ENCODE results near the gene KRT83. TPM values are rescaled to one million over a fixed set of nuclear protein-coding genes. Genes with fewer than 3 reads are reported as not detected.
"Not testable (repeated sequence)": the region's sequence is repeated elsewhere in the genome, so short reads cannot be mapped to it uniquely, and the experiment has no call there.

The KRT83 gene
- total RNA-seq, 1 experiment from 2014 or later: 1.7 TPM

DNA sequence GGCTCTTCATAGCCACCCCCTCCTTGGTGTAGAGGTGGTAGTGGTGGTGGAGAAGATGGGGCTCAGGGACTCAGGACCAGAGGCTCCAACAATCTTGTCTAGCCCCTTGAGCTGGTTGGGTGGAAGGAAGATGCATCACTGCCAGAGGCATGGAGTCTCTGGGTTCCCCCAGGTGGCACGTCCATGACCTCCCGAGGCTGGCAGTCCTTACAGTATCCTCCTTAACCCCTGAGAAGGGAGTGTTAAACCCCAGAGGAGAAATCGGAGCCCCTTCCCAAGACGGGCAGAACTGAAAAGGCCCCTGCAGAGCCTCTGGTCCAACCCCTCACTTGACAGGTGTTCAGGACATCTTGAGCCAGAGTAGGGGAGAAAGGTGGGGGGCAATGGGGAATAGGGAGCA, 9.1 kb downstream of the KRT83 start:
- DNase-seq (ENCODE audit: extremely low read depth, low read depth): no peak

DNA sequence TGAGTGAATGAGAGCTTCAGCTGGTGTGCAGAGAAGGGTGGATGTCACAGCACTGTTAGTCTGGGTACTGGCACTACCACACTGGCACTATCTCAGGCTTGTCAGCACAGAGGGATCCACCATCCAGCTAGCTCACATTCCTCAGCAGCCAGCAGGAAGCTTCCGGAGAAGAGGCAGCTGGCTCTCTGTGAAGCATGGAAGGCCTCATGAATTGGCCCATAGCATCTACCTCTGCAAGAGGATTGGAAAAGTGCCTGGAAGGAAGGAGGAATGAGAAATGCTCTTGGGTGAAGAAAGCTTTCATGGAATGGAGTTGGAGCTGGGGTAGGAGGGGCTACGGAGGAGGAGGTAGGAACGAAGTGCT, 9.9 kb downstream of the KRT83 start:
- DNase-seq (ENCODE audit: extremely low read depth, low read depth): no peak

DNA sequence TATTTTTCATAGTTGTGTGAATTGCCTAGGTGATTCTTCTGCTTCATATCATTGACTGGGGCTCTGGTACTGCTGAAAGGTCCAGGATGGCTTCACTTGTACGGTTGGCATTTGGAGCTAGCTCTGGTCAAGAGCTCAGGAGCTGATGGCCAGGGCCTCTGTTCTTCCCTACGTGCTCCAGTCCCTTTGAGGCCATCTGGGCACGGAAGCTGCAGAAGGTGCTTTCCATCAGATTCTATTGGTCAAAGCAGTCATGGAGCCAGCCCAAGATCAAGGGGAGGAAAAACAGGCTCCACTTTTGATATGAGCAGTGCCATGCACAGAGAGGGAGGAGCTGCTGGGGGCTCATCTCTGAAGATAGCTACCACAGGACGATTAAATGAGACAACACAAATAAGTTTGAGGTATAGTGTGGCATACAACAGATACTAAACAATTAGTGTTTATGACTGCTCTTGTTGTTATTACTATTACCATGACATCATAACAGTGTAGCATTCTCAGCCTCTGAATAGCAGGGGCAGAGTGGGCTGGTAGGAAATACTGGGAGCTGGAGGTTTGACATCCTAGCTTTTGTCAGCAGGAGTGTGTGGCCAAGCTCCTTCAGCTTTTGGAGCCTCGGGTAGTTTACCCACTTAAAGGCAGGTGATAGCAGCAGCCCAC, 10.4 kb downstream of the KRT83 start:
- no peak for DNase-seq (ENCODE audit: extremely low read depth, low read depth)

DNA sequence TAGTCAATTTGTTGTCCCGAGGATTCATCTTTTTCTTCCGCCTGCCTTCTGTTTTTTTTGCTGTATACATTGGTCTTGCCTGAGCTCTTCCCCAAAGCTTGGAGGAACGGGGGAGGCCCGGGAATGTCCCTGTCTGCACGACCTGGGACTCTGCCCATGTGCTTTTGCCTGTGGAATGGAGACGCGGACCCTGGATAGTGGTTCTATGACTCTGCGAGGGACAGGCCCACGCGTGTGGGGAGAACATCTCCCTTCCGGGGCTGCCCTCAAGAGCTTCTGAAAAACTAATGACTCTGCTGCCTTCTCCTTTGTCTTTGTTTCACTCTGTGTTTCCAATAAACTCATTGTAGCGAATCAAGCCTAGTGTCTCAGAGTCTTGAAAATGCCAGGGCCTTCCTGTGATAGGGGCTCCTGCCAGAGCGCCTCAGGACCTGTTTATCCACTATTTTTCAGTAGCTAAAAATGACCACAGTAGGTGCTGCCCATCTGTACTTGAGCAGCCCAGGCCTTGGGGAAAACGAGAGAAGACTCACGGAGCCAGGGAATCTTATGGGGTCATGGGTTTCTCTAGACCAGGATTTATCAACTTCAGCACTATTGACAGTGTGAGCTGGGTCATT, 12.3 kb downstream of the KRT83 start:
- DNase-seq (ENCODE audit: extremely low read depth, low read depth): no peak

DNA sequence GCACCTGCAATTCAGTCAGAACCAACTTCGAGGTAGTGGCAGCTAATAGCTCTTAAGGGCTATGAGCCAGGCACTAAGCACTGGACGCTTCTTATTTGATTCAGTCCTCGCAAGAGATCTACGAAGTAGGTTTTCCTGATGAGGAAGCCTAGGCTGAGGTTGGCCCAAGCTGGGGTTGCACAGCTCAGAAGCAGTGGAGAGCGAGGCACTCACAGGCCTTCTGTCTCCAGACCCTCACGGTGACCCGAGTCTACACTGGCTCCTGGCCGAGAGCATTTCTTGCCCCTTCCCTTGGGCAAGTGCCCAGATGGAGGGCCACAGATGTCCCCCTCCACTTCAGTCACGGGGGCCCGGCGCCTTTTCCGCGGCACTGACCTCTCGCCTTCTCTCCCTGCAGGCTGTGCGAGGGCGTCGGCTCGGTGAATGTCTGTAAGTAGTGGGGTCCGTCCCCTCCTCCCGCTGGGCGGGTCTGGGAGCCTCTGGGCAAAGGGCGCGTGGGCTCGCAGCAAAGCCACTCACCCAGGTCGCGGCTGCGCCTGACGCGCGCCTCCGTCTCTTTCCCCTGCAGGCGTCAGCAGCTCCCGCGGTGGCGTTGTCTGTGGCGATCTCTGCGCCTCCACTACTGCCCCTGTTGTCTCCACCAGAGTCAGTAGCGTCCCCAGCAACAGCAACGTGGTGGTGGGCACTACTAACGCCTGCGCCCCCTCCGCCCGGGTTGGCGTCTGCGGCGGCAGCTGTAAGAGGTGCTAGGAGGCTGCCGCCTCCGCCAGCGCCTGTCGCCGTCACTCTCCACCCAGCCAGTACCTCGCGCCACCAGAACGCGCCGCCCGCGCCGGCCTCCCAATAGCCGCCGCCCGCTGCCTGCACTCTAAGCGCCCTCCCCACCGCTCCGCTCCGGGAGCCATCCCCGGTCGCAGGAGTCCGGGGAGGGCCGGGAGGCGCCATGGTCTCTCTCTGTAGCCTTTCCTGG, 13.1 kb downstream of the KRT83 start:
- peak; percentile 60 for DNase-seq (ENCODE audit: extremely low read depth, low read depth)

DNA sequence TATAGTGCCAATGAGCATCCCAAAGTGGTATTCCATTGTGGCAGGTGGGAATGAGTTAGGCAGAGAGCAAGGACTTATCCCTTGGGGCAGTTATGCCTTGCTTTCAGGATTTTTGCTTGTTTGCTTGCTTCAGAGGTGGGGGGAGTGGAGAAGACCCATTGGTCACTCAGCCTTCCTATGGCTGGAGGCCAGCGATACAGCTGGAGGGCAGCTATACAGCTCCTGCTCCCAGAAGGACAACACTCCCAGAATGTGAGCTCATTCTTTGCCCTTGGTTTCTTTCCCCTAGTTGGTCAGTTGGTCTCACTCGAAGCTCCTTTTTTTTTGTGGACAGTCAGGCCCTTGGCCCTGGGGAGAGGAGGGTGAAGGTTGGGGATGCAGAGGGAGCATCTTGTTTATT, 14.5 kb downstream of the KRT83 start:
- DNase-seq (ENCODE audit: extremely low read depth, low read depth): no peak

DNA sequence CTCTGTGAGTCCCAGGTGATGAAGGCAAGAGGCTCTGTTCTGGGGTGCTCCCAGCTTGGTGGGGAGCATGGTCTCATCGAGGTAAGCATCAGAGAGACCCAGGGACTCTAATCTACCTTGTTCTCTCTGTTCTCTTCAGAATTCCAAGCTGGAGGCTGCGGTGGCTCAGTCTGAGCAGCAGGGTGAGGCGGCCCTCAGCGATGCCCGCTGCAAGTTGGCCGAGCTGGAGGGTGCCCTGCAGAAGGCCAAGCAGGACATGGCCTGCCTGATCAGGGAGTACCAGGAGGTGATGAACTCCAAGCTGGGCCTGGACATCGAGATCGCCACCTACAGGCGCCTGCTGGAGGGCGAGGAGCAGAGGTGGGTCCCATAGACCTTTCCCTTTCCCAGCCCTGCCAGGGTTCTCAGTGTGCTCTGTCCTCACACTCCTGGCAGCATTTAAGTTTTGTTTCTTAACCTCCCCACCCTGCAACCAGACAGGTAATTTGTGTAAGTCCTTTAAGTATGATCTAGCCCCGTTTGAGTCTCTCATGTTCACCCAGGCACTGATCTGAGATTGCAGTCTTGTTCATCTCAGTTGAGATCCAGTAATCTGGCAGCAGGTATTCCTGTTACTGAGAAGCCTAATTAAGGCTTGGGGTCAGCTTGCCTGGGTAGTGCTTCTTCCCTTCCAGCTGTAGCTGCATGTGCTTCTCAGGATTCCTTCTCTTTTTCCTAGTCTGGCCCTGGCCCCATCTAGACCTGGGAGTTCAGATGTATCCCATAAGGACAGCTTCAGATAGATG, 15.1 kb downstream of the KRT83 start:
- no peak for DNase-seq (ENCODE audit: extremely low read depth, low read depth)

DNA sequence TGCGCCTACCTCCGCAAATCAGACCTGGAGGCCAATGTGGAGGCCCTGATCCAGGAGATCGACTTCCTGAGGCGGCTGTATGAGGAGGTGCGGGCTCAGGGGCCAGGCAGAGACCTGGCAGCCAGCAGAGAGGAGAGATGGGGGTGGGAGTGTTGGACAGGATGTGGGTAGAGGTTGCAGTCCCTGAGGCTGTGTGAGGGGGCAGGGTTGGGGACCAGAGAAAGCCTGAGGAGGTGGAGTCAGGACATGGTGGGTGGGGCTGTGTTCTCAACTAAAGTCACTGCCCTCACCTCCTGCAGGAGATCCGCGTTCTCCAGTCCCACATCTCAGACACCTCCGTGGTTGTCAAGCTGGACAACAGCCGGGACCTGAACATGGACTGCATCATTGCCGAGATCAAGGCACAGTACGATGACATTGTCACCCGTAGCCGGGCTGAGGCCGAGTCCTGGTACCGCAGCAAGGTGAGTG, 16.2 kb downstream of the KRT83 start:
- not testable (repeated sequence) for DNase-seq (ENCODE audit: extremely low read depth, low read depth)

DNA sequence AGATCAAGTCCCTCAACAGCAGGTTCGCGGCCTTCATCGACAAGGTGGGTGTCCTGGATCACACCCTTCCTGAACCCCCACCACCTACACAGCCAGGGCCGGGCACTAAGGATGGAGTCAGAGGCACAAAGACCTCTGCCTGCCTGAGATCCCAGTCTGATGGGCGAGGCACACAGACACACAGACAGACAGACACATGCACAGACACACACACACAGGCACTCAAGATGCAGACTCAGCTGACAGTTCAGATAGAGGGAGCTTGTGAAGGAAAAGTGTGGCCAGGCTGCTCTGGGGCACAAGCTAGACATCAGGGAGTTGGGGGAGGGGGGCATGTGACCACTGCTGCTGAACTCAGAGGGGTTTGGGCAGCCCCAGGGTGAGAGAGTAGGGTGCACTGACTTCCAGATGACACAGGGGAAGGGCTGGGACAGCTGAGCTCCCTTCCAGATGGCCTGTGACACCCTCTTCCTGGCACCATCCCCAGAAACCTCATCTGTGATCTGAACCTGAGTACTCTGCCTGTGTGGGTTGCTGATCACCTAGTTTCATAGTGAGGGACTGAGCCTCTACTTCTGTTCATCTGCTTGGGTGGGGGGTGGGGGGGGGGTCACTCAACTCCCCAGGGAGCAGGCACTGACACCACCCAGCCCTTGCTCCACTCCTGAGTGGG, 18.8 kb downstream of the KRT83 start:
- not testable (repeated sequence) for DNase-seq (ENCODE audit: extremely low read depth, low read depth)

DNA sequence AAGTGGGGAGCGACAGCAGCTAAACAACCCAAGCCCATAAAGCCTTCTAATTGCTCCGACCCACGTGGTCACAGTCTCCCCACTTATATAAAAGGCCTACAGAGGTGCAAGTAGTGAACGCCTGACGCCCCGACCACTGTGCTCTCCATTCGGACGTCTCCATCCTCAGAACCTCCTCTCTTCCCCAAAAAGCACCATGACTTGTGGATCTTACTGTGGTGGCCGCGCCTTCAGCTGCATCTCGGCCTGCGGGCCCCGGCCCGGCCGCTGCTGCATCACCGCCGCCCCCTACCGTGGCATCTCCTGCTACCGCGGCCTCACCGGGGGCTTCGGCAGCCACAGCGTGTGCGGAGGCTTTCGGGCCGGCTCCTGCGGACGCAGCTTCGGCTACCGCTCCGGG, 19.5 kb downstream of the KRT83 start:
- DNase-seq (ENCODE audit: extremely low read depth, low read depth): not testable (repeated sequence)

DNA sequence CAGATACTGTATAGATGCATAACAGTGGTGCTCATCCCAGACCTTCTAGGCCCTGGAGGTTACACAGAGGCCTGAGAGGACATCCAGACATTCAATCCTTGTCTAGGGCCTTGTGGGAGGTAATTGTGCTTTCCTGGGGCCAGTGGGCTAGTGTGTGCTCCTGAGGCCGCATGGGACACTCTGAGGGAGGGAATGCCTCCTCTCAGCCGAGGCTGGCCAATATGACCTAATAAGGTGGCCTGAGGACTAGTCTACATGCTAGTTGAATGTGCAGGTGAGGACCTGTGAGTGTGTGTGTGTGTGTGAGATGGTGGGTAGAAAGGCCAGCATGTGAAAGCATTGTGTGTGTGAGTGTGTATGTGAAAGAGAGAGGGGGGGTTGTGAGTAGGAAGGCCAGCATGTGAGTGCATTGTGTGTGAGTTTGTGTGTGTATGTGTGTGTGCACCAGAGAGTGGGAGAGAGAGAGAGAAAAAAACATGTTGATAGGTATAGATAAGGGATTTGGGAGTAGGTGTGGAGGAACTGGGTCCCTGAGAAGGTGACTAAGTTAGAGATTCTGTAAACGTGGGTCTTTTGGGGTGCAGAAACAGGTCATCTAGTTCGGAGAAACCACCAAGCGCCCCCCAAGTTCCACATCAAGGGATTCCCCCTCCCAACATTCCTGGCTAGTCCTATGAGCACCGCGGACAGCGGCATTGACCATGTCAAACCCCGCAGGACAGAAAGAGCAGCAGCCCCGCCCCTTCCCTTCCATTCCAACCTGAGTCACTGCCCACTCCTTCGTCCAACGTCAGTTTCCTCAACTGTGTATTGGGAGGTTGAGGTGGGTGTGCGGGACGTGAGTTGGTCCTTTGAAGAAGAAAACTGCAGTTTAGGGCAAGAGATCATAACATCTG, 20.2 kb downstream of the KRT83 start:
- DNase-seq (ENCODE audit: extremely low read depth, low read depth): no peak

DNA sequence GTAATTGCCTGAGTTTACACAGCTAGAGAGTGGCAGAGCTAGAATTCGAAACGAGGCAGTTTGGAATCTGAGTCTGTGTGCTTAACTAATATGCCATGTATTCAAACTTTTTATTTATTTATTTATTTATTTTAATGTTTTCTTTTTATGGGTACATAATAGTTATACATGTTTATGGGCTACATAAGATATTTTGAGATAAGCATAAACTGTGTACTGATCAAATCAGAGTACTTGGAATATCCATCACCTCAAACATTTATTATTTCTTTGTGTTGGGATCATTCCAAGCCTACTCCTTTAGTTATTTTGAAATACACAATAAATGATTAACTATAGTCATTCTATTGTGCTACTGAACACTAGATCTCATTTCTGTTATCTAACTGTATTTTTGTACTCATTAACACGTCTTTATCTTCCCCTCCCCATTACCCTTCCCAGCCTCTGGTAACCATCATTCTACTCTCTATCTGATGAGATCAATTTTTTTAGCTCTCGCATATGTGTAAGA, 22.5 kb downstream of the KRT83 start:
- DNase-seq (ENCODE audit: extremely low read depth, low read depth): no peak

DNA sequence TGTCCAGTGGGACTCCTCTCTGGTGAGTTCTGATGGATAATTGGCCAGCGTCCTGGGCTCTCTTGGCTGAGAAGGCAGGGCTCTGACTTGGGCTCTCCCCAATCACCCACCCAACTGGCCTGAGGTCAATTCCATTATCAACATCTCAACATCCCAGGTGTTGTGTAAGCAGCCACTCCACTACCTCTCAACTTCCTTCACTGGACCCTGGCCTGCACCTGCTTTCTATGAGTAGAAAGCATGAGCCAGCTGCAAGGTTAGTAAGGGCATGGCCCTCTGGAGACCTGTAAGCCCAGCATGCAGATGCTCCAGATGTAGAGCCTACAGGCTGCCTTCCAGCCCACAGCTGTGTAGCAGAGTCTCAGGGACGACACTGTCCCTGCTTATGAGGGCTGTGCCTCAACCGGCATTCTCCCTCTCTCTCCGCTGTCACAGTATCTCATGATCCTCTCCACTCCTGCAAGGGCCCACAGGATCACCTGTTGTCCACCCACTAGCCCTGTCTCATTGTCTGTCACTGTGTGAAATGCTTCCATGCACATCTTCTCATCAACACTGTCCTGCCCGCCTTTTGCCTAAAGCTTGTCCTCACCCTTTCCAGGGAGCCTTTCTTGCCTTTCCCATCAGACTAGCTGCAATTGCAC, 24.5 kb downstream of the KRT83 start:
- DNase-seq (ENCODE audit: extremely low read depth, low read depth): no peak

DNA sequence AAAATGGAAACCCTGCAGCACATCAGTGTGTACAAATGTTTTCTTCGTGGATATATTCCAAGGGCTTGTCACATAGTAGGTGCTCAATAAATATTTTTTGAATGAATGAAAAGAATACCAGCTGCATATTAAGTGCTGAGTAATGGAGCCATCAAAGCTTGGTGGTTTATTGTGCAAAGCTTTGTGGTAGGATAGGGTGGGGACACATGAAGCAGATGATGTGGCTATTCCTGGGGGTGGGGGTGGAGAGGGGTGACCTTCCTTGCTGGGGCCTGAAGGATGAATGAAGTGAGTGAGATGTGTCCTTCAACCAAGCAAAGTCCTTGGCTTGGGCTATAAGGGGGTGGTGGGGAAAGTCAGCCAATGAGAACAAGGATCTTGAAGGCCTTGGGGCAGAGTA, 25.5 kb downstream of the KRT83 start:
- no peak for DNase-seq (ENCODE audit: extremely low read depth, low read depth)

DNA sequence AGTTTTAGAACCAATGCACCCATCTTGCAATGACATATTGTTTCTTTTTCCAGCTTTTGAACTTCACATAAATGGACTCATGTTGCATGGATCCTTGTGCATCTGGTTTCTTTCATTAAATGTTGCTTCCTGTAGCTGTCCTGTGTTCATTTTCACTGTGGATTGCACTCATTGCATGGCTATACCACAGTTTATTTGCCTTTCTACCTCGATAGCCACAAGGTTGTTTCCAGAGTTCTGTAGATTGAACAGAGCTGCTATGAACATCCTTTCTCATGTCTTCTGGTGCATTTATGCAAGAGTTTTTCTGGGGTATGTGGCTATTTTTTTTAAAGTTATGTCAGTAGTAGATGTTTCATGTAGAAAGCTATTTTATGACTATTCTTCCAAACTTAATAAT, 26.4 kb downstream of the KRT83 start:
- no peak for DNase-seq (ENCODE audit: extremely low read depth, low read depth)

DNA sequence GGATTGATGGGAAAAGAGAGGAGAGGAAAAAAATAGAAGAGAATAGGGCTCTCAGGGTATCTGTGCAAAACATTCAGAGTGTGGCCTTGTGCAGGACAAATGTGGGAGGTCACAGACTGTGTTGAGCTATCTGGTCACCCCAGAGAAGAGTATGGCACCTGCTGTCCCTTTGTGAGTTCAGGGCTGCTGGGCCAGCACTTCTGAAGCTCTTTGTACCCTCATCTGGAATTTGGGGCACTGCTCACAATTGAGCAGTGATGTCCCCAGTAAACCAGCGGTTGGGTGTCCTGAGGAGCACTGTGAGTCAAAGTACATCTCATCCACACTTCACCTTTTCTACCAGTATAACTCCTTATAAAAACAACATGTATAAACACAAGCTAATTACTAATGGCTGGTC, 27.3 kb downstream of the KRT83 start:
- no peak for DNase-seq (ENCODE audit: extremely low read depth, low read depth)

DNA sequence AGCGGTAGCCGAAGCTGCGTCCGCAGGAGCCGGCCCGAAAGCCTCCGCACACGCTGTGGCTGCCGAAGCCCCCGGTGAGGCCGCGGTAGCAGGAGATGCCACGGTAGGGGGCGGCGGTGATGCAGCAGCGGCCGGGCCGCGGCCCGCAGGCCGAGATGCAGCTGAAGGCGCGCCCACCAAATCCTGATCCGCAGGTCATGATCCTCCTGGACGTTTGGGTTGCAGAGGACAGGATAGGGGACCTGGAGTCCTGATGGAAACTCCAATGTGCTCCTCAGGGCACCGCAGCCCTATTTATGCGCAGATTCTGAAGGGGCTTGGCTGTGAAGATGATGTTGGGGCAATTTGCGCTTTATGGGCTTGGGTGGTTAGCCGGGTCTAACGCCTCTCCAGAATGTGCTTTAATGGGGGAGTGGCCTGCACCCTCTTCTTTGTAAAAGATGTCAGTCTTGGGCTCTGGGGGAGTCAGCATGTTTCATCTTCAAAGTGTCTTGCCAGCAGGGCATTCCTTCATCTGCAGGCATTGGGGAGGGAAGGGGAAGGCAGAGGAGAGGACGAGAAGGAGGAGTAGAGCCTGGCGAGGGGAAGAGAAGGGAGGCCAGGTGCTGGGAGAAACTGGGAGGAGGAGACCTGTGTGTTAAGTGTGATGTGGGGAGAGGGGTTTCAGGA, 29.8 kb downstream of the KRT83 start, which contains the start of gene KRT81:
KRT81 (minus strand) TSS at position 268 of the 669 bp plus-strand sequence; CDS start at position 199, 69 bp downstream.
- no peak for DNase-seq (ENCODE audit: extremely low read depth, low read depth)
